Erythroblast (primary cell): ENCODE results near the gene OR6C70.
"Not testable (repeated sequence)": the region's sequence is repeated elsewhere in the genome, so short reads cannot be mapped to it uniquely, and the experiment has no call there.

Experiments
- GATA1 ChIP-seq: IDR thresholded peaks from 2 replicates; pipeline ENCODE4 v1.6.1; 2011; ENCODE audit warnings: low read depth, mild to moderate bottlenecking, control low read depth, low read length, moderate library complexity
- POLR2A ChIP-seq: IDR thresholded peaks from 2 replicates; pipeline ENCODE4 v1.6.1; 2011; ENCODE audit warnings: mild to moderate bottlenecking, low read length

DNA sequence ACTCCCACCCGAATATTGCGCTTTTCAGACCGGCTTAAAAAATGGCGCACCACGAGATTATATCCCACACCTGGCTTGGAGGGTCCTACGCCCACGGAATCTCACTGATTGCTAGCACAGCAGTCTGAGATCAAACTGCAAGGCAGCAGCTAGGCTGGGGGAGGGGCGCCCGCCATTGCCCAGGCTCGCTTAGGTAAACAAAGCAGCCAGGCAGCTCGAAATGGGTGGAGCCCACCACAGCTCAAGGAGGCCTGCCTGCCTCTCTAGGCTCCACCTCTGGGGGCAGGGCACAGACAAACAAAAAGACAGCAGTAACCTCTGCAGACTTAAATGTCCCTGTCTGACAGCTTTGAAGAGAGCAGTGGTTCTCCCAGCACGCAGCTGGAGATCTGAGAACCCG, 14.3 kb upstream of the OR6C70 start:
- TF ChIP-seq POLR2A, GATA1: not testable (repeated sequence)
